MCF 10A (cell line): ENCODE results near the gene NIPSNAP3A. TPM values are rescaled to one million over a fixed set of nuclear protein-coding genes. Genes with fewer than 3 reads are reported as not detected.

Experiments used
- BruUV-seq: library from RNA; stranded (reverse); fragments of 400-500 nt; replicated peaks from 2 replicates; lab custom pipeline; 2021; lab: Mats Ljungman, UMichigan
- CTCF ChIA-PET: fragments of 300-600 bp; sonication (Branson Sonifier 250); formaldehyde crosslinking; extraction: SDS; loops from one replicate; lab custom pipeline; 2021; ENCODE audit warnings: antibody characterized with exemption, inconsistent platforms; lab: Yijun Ruan, JAX
- POLR2A ChIA-PET: fragments of 300-600, 350-650 bp; sonication (Branson Sonifier 250); formaldehyde crosslinking; extraction: SDS; loops from one replicate; lab custom pipeline; 2020; ENCODE audit warnings: antibody characterized with exemption, inconsistent platforms; lab: Yijun Ruan, JAX
- DNase-seq: peaks from one replicate; pipeline ENCODE4 v3.0.0-alpha.2; 2018; ENCODE audit not compliant: unreplicated experiment
- H3K27ac Mint-ChIP-seq: one replicate; pipeline ENCODE4 v1.8.0; 2022; ENCODE audit warnings: mild to moderate bottlenecking, low read depth, mixed read lengths; ENCODE audit not compliant: unreplicated experiment
- H3K27me3 Mint-ChIP-seq: one replicate; pipeline ENCODE4 v1.8.0; 2022; ENCODE audit warnings: mixed read lengths; ENCODE audit not compliant: insufficient read depth, unreplicated experiment
- H3K36me3 Mint-ChIP-seq: one replicate; pipeline ENCODE4 v1.8.0; 2022; ENCODE audit warnings: mild to moderate bottlenecking, moderate library complexity, mixed read lengths; ENCODE audit not compliant: insufficient read depth, unreplicated experiment
- H3K4me1 Mint-ChIP-seq: one replicate; pipeline ENCODE4 v1.8.0; 2022; ENCODE audit warnings: mixed read lengths; ENCODE audit not compliant: insufficient read depth, unreplicated experiment
- H3K4me3 Mint-ChIP-seq: one replicate; pipeline ENCODE4 v1.8.0; 2022; ENCODE audit warnings: mild to moderate bottlenecking, moderate library complexity, mixed read lengths; ENCODE audit not compliant: unreplicated experiment
- H3K9me3 Mint-ChIP-seq: one replicate; pipeline ENCODE4 v1.8.0; 2022; ENCODE audit warnings: mixed read lengths; ENCODE audit not compliant: unreplicated experiment
- CTCF ChIP-seq: fragments of 200-600 bp; IDR thresholded peaks from one replicate; pipeline ENCODE4 v1.8.0; 2022; ENCODE audit warnings: antibody characterized with exemption, mild to moderate bottlenecking; ENCODE audit not compliant: unreplicated experiment
- intact Hi-C: fragments of 100-400 bp; cut with micrococcal nuclease; formaldehyde crosslinking; loops from 2 replicates; pipeline ENCODE4 v1.14.1; 2022
- total RNA-seq: library from RNA; stranded (reverse); gene quantifications from 2 replicates; pipeline ENCODE4 v1.2.3, GENCODE V29; 2022

NIPSNAP3A gene
- total RNA-seq, 1 experiment from 2014 or later, result 15.4 TPM

DNA sequence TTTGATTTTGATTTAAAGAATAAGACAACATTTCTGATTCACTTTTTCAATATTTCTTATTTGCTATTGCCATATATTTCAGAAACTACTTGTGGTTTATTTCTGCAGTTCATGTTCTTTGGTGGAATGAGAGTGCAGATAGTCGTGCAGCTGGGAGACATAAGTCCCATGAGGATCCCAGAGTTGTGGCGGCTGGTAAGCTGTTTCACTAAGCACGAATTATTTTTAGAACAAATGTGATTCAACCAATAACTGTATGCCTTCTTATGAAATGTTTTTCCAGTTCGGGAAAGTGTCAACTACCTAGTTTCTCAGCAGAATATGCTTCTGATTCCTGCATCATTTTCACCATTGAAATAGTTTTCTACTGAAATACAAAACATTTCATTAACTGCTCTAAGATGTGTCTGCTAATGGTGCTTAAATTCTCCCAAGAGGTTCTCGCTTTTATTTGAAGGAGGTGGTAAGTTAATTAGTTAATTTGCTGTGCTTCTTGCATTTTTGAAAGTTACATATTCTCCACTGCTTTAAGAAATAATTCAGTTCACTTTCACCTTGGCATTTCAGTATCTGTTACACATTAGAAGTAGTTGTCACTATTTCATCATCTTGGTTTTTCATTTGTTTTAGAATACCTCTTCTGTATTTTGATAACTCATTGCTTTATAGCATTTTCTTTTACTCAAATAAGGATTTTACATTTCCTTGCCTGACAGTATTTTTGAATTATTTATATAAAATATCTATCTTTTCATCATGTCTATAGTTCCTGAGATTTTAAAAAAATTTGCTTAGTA lies 25.4 kb downstream of the NIPSNAP3A start:
- CTCF ChIA-PET, result no interaction called here
- Mint-ChIP-seq H3K27me3 (no peaks in the 10 kb centered on the region), H3K27ac (no peak overlapping the region), H3K4me1 (no peaks in the 10 kb centered on the region), H3K36me3 (no peaks in the 10 kb centered on the region), H3K9me3 (no peaks in the 10 kb centered on the region), H3K4me3 (no peak overlapping the region)
- no TSS peak for BruUV-seq
- DNase-seq, result no peak
- TF ChIP-seq CTCF, result no peak
- intact Hi-C loops, result no loop called here
- POLR2A ChIA-PET, result no interaction called here

GRCh38 chr9:104774132-104774531 lies 26.6 kb downstream of the NIPSNAP3A start:
- H3K27me3 Mint-ChIP-seq, result no peaks in the 10 kb centered on the region
- CTCF ChIA-PET, result interaction anchor here (0.6 kb wide), 1 partner anchor 87 kb away, joined by 3 read pairs; no protein-coding TSS in a partner anchor
- POLR2A ChIA-PET, result interaction anchor here (0.7 kb wide), 1 partner anchor 11 kb away, joined by 3 read pairs; no protein-coding TSS in a partner anchor
- no TSS peak for BruUV-seq
- H3K4me1 Mint-ChIP-seq, result no peaks in the 10 kb centered on the region
- intact Hi-C loops, result no loop called here
- no peak overlapping the region for H3K4me3 Mint-ChIP-seq
- H3K9me3 Mint-ChIP-seq, result no peaks in the 10 kb centered on the region
- TF ChIP-seq CTCF, result no peak
- no peak overlapping the region for H3K27ac Mint-ChIP-seq
- DNase-seq, result no peak
- no peaks in the 10 kb centered on the region for H3K36me3 Mint-ChIP-seq

- BruUV-seq, result no TSS peak
- H3K4me1 Mint-ChIP-seq, result no peaks in the 10 kb centered on the region
- no peaks in the 10 kb centered on the region for H3K36me3 Mint-ChIP-seq
- ChIA-PET CTCF (no interaction called here), POLR2A (no interaction called here)
- H3K27ac Mint-ChIP-seq, result no peak overlapping the region
- TF ChIP-seq CTCF, result no peak
- H3K27me3 Mint-ChIP-seq, result no peaks in the 10 kb centered on the region
- intact Hi-C loops, result no loop called here
- DNase-seq, result no peak
- H3K9me3 Mint-ChIP-seq, result no peaks in the 10 kb centered on the region
- no peak overlapping the region for H3K4me3 Mint-ChIP-seq
Measured at GRCh38 chr9:104774831-104775573, 27.5 kb downstream of the NIPSNAP3A start.

GRCh38 chr9:104775574-104775936 lies 28.1 kb downstream of the NIPSNAP3A start:
- Mint-ChIP-seq H3K9me3 (no peaks in the 10 kb centered on the region), H3K27ac (no peak overlapping the region), H3K27me3 (no peaks in the 10 kb centered on the region), H3K4me1 (no peaks in the 10 kb centered on the region), H3K4me3 (no peak overlapping the region), H3K36me3 (no peaks in the 10 kb centered on the region)
- intact Hi-C loops, result no loop called here
- no TSS peak for BruUV-seq
- POLR2A ChIA-PET, result no interaction called here
- DNase-seq, result no peak
- CTCF ChIA-PET, result interaction anchor here (0.6 kb wide), 2 partner anchors 523 to 1841 kb away, joined by 3 to 5 read pairs; no protein-coding TSS in a partner anchor
- TF ChIP-seq CTCF, result no peak
